ENCODE results near the gene ATP11A. TPM values are rescaled to one million over a fixed set of nuclear protein-coding genes. Genes with fewer than 3 reads are reported as not detected.

The ATP11A gene
- total RNA-seq, 6 experiments from 2014 or later = 24.3 to 57.4 (median 33.1) TPM

DNA sequence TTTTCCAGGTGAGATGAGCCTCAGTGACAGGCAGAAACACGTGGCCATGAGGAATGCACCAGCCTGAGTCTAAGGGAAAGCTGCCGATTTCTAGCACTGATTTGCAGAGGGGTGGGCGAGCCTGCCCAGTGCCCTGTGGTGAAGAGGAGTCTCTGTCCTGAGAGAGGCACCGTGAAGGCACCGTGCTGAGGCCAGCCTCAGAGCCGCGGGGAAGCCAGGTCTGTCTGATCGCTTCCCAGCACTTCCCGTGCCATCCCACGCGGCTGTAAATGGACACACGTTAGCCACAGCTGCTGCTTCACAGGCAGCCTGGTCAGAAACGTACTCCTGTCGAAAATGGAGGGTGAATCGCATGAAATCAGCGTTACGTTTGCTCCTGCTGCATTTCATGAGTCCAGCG, 79.8 kb downstream of the ATP11A start:
- no peaks in the 10 kb centered on the region for H3K9me3 ChIP-seq
- H3K27ac ChIP-seq = no peak overlapping the region
- no peak for TF ChIP-seq POLR2A (IDR thresholded peaks at IDR 0.05)
- no peak for TF ChIP-seq CTCF (IDR thresholded peaks at IDR 0.05)
- no CpG with 5 or more reads among the region's 18 CpGs for WGBS (ENCODE audit: insufficient coverage, low coverage, low lambda C conversion rate, missing lambda C conversion rate)
- DNase-seq = no peak
- H3K4me1 ChIP-seq = peaks cover 0 to 10% (median 0%) of the 10 kb centered on the region in 4 donors
- H3K4me3 ChIP-seq = no peak overlapping the region
- intact Hi-C loops (cut with DNase I) = no loop called here
- no peaks in the 10 kb centered on the region for H3K27me3 ChIP-seq
- no peaks in the 10 kb centered on the region for H3K36me3 ChIP-seq
- ATAC-seq = no peak

DNA sequence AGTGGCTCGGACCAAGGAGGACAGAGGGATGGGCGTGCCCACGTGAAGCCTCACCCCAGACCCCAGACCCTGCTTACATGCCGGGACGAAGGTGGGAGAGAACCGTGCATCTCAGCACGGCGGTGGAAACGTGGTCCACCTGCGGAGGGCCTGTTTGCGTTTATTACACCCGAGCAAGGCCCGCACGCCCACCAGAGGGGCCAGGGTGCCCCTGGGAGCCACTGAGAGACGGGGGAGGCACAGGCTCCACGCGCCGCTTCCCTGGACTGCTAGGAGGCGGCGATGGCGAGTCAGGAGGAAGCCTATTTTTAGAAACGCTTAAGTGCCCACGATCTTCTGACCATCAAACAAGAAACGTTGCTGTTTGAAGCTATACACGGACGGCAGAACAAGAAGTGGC, 80.7 kb downstream of the ATP11A start:
- no peak overlapping the region for H3K27ac ChIP-seq
- intact Hi-C loops (cut with DNase I) = no loop called here

DNA sequence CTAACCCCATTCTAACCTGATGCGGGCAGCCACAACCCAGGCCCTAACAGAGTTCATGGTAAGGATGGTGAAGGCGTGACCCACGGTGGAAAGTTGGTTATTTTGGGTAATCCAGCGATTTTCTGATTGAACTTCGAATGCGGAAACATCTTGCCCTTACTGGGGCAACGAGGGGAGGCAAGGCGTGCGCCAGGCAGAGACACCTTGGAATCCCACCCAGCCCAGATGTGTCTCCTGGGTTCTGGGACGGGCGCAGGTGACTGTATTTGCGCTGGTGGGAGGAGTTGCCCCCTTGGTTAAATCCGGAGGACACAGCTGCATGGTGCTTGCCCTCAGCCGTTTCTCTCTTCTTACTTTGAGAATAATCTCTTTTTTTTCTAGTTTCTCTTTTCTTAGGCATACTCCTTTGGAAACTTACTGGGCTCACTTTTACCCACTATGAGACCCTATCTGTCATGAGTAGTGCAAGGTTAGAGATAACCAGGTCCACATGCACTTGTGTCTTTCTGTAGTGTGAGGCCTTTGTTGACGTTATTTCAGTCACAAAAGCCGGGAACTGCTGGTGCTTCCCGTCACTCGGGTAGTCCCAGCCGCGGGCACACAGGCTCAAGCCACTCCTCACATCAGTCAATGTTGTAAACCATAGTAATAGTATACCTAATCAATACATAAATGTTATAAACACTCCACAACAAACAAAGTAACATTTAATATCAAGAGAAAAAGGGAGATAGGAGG, 81.5 kb downstream of the ATP11A start:
- no peak overlapping the region for H3K27ac ChIP-seq
- H3K4me3 ChIP-seq = no peak overlapping the region
- peaks cover 0 to 10% (median 0%) of the 10 kb centered on the region in 4 donors for H3K4me1 ChIP-seq
- DNase-seq (no peak), ATAC-seq (peak in 1 of 4 donors; percentile 7)
- H3K27me3 ChIP-seq = no peaks in the 10 kb centered on the region
- H3K36me3 ChIP-seq = no peaks in the 10 kb centered on the region
- TF ChIP-seq CTCF (IDR thresholded peaks at IDR 0.05) (no peak), POLR2A (IDR thresholded peaks at IDR 0.05) (no peak)
- 86% methylated on average over 20 of the region's 20 CpGs for WGBS (ENCODE audit: insufficient coverage, low coverage, low lambda C conversion rate, missing lambda C conversion rate)
- intact Hi-C loops (cut with DNase I) = no loop called here
- H3K9me3 ChIP-seq = no peaks in the 10 kb centered on the region

More for the DNA sequence above, 80.7 kb downstream of the ATP11A start:
- DNase-seq = no peak
- H3K36me3 ChIP-seq = no peaks in the 10 kb centered on the region
- H3K4me3 ChIP-seq = no peak overlapping the region
- TF ChIP-seq POLR2A (IDR thresholded peaks at IDR 0.05) = no peak
- TF ChIP-seq CTCF (IDR thresholded peaks at IDR 0.05) = no peak
- WGBS (ENCODE audit: insufficient coverage, low coverage, low lambda C conversion rate, missing lambda C conversion rate) = 71% methylated on average over 6 of the region's 26 CpGs
- H3K4me1 ChIP-seq = peaks cover 0 to 10% (median 0%) of the 10 kb centered on the region in 4 donors
- no peak for ATAC-seq
- H3K9me3 ChIP-seq = no peaks in the 10 kb centered on the region
- no peaks in the 10 kb centered on the region for H3K27me3 ChIP-seq

DNA sequence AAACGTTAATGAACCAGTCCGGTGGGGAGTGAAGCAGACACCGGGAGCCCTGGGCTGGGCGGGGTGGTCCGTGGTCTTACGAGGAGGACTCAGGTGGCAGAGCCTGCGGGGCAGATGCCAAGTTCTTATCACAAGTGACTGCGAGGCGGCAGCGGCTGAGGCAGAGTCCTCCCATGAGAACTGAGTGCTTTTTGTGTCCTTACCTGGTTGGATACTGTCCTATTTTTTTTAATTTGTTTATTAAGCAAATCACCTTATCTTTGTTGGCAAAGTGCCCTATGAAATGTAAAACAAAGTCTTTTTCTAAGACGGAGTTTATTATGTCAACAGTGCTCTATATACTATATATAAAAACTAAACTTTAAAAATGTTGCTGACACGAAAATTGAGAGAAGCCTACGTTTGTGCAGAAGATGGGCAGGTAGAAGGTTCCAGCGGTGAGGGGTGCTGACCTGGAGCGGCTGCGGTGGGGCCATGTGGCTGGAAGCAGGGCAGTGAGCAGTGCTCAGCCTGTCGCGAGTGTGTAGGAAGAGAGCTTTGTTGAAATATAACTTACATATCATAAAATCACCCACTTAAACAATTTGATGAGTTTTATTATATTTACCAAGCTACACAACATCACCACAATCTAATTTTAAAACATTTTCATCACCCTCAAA, 82.2 kb downstream of the ATP11A start:
- no peak overlapping the region for H3K27ac ChIP-seq

More for the DNA sequence above, 82.2 kb downstream of the ATP11A start:
- Histone ChIP-seq H3K36me3 (no peaks in the 10 kb centered on the region), H3K9me3 (no peaks in the 10 kb centered on the region), H3K4me3 (no peak overlapping the region), H3K4me1 (peaks cover 0 to 10% (median 0%) of the 10 kb centered on the region in 4 donors), H3K27me3 (no peaks in the 10 kb centered on the region)
- WGBS (ENCODE audit: insufficient coverage, low coverage, low lambda C conversion rate, missing lambda C conversion rate) = 58% methylated on average over 11 of the region's 18 CpGs
- peak in 2 of 4 donors; percentile 26 to 33 for ATAC-seq
- intact Hi-C loops (cut with DNase I) = no loop called here
- TF ChIP-seq CTCF (IDR thresholded peaks at IDR 0.05) = no peak
- no peak for TF ChIP-seq POLR2A (IDR thresholded peaks at IDR 0.05)
- DNase-seq = no peak
